ENCODE data around the gene GPR157.

- TF ChIP-seq CTCF (IDR thresholded peaks at IDR 0.05) (no peak), EZH2 (IDR thresholded peaks at IDR 0.05; ENCODE audit: borderline replicate concordance, insufficient read depth, low read depth, low read length, poor library complexity, severe bottlenecking) (no peak)
Measured at GRCh38 chr1:9097947-9098705, 30.8 kb downstream of the GPR157 start.

Data from B cell (primary cell).